ENCODE results near the gene RASGRF2.
A peak's percentile ranks its signal among the peaks of the same experiment; 100 is the strongest.

Gene RASGRF2

GRCh38 chr5:80959768-80960442 is at the start of gene RASGRF2:
RASGRF2 (plus strand) TSS chr5:80960363; CDS start chr5:80960739, 376 bp downstream.
- peak; percentile 29 to 54 for DNase-seq

GRCh38 chr5:80912479-80912878 is 47.7 kb upstream of the RASGRF2 start:
- DNase-seq = no peak

GRCh38 chr5:80915716-80916115 is 44.4 kb upstream of the RASGRF2 start:
- DNase-seq = no peak

DNA sequence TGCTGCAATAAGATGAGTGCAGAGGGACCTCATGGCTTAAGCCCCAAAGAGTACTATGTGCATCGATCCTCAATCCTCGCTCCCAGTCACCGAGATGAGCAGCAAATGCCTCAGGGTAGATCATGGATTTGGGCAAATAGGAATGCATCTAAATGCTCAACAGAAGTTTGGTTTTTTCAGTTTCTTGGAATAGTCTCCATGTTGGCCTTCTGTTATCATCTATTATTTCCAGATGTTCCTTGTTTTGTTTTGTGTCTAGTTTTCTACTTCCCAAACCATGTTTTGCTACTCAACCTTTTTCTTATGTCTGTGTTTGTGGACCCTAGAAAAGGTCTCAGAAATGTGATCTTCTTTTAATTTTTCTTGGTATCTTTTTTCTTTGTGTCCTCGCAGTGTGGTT is 43.5 kb upstream of the RASGRF2 start:
- no peak for DNase-seq

DNA sequence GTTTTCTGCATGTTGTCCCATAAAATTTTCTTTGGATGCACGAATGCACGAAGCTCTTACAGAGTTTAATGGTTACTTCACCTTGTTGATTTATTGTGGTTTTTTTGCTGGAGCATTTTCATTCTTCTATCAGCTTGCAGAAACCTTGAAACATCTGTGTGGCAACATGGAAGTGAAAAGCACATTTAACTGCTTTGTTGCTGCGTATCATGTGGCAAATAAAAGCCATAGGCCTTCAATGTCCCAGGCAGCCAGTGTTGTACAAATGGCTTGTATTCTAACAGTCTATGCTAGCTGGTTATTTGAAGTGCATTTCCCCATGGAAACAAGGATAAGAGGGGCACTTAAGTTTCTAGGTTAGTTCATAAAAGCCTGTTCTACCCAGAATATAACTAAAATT is 42.5 kb upstream of the RASGRF2 start:
- DNase-seq = no peak

DNA sequence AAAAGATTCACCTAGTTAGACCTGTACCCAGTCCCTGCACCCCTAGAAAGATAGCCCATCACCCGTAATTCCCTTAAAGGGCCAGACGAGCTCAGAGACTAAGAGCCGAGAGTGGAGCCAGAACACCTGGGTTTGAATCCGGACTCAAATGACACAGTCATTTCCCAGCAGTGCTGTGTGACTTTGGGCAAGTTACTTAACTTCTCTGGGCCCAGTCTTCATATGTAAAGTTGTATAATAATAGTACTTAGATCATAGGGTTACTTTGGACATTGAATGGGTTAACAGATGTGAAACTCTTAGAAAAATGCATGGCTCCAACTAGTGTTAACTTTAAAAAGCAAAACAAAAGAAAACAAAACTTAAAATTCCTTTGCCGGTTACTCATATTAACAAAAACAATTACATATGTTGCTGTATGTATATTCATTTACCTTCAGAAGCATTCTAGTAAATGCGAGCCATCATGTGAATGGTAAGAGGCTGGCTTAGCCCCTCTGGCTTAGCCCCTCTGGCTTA is 40.4 kb upstream of the RASGRF2 start:
- no peak for DNase-seq

DNA sequence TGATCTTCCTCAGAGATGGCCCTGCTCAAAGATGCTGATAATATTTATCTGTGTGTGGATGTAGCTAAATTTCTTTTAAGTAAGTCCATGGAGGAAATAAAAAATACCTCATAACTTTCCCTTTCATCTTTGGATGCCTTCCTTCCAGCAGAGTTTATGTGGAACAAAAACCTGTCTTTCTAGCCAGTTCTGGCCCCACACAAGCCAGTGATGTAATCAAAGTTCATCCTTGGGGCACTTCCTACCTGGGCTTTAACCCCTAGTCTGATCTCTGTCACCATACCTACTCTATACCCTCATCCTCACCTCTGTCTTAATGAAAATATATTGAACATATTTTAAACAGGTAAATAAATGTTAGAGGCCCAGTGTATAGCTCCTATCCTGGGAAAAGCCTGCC is 39.8 kb upstream of the RASGRF2 start:
- DNase-seq = no peak

DNA sequence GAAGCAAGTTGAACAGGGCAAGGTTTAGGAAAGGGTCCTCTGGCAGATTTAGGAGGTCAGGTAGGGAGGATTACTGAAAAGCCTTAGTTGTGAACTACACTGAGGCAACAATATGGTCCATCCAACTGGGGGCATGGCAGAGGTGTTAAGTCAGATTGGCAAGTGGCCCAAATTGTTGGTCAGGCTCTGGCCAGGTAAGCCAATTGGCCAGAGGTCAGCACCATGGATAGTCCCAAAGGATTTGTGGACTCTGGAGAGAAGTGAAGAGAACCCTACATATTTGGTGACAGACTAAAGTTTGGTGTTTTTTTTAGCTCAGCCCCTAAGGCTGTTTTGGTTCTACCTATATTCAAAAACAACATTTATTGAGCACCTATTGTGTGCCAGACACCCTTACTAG is 39.1 kb upstream of the RASGRF2 start:
- DNase-seq = no peak

DNA sequence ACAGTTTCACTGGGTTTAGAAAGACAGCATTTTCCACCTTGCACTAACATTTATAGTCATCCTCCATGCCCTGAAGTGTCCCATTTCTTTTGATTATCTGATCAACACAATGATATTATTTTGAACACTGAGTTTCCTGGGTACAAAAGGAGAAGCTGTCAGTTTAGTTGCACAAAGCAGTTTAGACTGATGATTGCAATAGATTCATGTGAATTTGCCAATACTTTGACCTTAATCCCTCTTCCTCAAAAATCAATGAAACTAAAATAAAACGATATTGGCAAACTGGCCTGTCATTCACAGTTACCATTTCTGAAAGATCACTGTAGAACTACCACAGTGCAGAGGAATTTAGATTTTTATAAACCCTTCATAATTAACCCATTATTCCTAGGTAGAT is 34.2 kb upstream of the RASGRF2 start:
- DNase-seq = no peak

- no peak for DNase-seq
Observed at GRCh38 chr5:80926536-80926935, 33.6 kb upstream of the RASGRF2 start.

GRCh38 chr5:80926979-80927656 is 33.0 kb upstream of the RASGRF2 start:
- DNase-seq = no peak

GRCh38 chr5:80928073-80928472 is 32.1 kb upstream of the RASGRF2 start:
- DNase-seq = no peak

DNA sequence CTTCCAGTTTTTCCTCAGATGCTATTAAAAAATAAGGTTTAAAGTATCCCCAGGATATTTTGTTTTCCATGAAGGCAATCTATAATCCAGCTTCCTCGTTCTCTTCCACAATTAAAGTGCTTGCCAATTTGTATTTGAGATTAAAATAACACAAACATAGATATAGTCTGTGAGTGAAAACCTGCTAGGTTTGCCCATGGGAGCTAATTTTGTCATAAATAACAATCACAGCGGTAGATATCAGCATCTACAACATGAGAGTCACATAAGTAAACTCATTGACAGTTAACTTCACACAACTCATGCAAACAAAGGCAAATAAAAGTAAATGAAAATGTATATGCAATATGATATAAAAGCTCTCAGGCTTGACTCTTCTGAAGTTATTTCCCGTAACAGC is 29.2 kb upstream of the RASGRF2 start:
- no peak for DNase-seq

GRCh38 chr5:80931411-80931810 is 28.8 kb upstream of the RASGRF2 start:
- no peak for DNase-seq

DNA sequence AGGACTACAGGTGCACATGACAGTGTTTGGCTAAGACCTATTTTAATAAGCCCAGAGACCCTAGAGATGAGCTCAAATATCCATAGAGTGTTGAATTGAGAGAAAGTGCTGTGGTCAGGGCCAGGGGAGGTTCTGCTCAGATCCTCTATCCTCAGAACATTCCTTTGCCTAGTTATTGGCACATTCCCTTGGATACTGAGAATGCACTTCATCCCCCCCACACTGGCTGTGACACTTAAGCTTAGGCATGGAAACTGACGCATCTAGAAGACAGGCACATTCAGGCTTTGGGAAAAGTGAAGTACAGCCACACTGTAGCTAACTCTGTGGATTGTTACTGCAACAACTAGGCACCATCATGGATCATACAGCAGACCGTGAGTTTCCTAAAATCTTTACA is 27.1 kb upstream of the RASGRF2 start:
- no peak for DNase-seq

DNA sequence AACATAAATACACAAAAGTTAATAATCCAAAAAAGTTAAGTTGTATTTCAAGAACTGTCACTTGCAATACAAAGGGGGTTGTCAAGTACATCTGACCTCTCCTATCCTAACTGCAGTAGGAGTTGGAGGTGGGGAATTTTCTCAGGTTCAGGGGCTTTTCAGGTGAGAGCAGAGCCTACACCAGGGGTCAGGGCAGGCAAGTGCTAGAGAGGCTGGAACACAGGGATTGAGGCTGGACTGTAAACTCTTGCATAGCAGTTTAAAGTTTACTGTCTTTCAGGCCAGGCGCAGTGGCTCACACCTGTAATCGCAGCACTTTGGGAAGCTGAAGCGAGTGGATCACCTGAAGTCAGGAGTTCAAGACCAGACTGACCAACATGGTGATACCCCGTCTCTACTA is 25.4 kb upstream of the RASGRF2 start:
- DNase-seq = no peak

- no peak for DNase-seq
Observed at GRCh38 chr5:80935811-80936385, 24.3 kb upstream of the RASGRF2 start.

DNA sequence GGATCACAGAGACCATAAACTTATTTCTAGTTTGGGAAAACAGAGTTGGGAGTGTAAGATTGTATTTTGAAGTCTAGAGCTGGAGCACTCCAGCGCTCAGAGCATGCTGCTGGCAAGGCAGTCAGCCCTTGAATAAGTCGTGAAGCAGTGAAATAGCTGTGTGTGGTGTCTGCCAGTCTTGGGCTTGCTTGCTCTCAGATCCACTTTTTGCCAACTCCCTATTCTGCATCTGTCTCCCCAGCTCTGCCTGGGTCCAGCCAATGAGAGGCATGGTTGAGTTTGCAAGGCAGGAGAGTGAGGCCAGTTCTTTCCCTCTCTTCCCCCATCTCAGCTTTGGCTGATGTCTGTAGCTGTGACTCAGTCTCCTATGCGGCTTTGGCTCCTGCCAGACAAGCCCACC is 23.3 kb upstream of the RASGRF2 start:
- no peak for DNase-seq

- no peak for DNase-seq
Observed at GRCh38 chr5:80937584-80938356, 22.4 kb upstream of the RASGRF2 start.

- DNase-seq = no peak
Observed at GRCh38 chr5:80941496-80941895, 18.7 kb upstream of the RASGRF2 start.

- no peak for DNase-seq
Observed at GRCh38 chr5:80951366-80951765, 8.8 kb upstream of the RASGRF2 start.

- DNase-seq = no peak
Observed at GRCh38 chr5:80953587-80953986, 6.6 kb upstream of the RASGRF2 start.

DNA sequence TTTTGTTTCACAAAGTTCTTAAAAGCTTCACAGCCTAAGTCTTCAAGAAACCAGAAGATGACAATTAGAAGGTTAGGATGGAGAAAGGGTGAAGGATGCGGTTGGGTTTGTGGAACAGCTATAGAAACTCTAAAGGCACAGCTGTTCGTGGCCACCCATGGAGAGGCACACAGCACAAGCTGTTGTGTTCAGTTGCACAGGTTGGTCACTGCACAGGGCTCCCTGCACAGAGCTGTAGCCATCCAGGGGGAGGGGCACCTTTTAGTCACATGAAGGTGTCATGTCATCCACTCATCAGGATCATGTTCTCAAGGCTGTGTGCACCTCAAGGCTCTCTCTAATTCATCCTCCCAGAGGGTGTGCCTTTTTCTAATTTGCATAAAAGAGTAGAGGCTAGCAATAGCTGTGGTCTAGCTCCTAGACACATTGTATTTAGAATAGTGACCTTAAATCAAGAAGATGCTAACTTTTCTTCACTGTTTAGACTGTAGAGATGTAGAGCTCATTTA is 5.0 kb upstream of the RASGRF2 start:
- no peak for DNase-seq

Data from CD4-positive, alpha-beta T cell treated with Interleukin-1 beta for 1 hour (primary cell).